H1 (cell line): ENCODE measurements around the gene SLC27A6.
"Not testable (repeated sequence)": the region's sequence is repeated elsewhere in the genome, so short reads cannot be mapped to it uniquely, and the experiment has no call there.

Experiments used
- GABPA ChIP-seq: IDR thresholded peaks from 2 replicates; pipeline ENCODE4 v1.6.1; 2011; ENCODE audit warnings: mild to moderate bottlenecking, low read length, moderate library complexity, borderline replicate concordance; ENCODE audit not compliant: insufficient read depth
- MAFK ChIP-seq: IDR thresholded peaks from 2 replicates; pipeline ENCODE4 v1.6.1; 2012; ENCODE audit warnings: low read depth, mild to moderate bottlenecking, improper control_type of control experiment, low read length
- MAX ChIP-seq: IDR thresholded peaks from 2 replicates; pipeline ENCODE4 v1.6.1; 2012; ENCODE audit warnings: inconsistent platforms
- ZNF274 ChIP-seq: IDR thresholded peaks from 2 replicates; pipeline ENCODE4 v1.7.0; 2012; ENCODE audit warnings: low read length, borderline replicate concordance; ENCODE audit errors: extremely low read depth
- TF ChIP-seq, protein P1 (sequence below), 3 experiments: IDR thresholded peaks; 1 replicate in 2 of 3; 2 replicates in 1 of 3; pipeline versions ENCODE4 v1.5.1 to v1.6.1; 2011; ENCODE audit warnings: low read length in 3 of 3, mild to moderate bottlenecking in 3 of 3, inconsistent platforms in 2 of 3, low read depth in 1 of 3, moderate library complexity in 1 of 3; ENCODE audit not compliant: insufficient read depth in 1 of 3; ENCODE audit errors: control extremely low read depth in 1 of 3

GRCh38 chr5:128943100-128943499 is 22.2 kb upstream of the SLC27A6 start:
- TF ChIP-seq, protein P1, sequence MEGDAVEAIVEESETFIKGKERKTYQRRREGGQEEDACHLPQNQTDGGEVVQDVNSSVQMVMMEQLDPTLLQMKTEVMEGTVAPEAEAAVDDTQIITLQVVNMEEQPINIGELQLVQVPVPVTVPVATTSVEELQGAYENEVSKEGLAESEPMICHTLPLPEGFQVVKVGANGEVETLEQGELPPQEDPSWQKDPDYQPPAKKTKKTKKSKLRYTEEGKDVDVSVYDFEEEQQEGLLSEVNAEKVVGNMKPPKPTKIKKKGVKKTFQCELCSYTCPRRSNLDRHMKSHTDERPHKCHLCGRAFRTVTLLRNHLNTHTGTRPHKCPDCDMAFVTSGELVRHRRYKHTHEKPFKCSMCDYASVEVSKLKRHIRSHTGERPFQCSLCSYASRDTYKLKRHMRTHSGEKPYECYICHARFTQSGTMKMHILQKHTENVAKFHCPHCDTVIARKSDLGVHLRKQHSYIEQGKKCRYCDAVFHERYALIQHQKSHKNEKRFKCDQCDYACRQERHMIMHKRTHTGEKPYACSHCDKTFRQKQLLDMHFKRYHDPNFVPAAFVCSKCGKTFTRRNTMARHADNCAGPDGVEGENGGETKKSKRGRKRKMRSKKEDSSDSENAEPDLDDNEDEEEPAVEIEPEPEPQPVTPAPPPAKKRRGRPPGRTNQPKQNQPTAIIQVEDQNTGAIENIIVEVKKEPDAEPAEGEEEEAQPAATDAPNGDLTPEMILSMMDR (IDR thresholded peaks at IDR 0.05; ENCODE audit: control extremely low read depth in 1 of 3, insufficient read depth in 1 of 3, low read depth in 1 of 3, low read length in 3 of 3) = not testable (repeated sequence)
- not testable (repeated sequence) for TF ChIP-seq MAX, GABPA, ZNF274, MAFK
